Activated T-cell treated with anti-CD3 and anti-CD28 coated beads for 48 hours (primary cell): ENCODE results near the gene NDST1.

Source experiments
- DNase-seq: peaks from one replicate; pipeline ENCODE4 v3.0.0-alpha.2; 2020; ENCODE audit warnings: low read depth

The NDST1 gene

DNA sequence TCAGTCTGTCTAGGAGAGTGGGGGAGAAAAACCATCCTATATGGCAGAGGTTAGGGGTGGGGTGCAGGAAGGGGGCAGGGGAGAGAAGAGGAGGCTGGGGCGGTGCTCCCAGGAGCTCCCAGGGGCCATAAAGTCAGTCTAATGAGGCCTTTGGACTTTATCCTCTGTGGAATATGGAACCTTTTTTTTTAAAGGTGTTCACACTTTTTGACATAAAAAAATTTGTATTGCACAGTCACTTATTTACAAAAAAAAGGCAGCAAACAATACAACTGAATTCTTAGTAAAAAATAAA lies 80.6 kb downstream of the NDST1 start:
- no peak for DNase-seq

DNA sequence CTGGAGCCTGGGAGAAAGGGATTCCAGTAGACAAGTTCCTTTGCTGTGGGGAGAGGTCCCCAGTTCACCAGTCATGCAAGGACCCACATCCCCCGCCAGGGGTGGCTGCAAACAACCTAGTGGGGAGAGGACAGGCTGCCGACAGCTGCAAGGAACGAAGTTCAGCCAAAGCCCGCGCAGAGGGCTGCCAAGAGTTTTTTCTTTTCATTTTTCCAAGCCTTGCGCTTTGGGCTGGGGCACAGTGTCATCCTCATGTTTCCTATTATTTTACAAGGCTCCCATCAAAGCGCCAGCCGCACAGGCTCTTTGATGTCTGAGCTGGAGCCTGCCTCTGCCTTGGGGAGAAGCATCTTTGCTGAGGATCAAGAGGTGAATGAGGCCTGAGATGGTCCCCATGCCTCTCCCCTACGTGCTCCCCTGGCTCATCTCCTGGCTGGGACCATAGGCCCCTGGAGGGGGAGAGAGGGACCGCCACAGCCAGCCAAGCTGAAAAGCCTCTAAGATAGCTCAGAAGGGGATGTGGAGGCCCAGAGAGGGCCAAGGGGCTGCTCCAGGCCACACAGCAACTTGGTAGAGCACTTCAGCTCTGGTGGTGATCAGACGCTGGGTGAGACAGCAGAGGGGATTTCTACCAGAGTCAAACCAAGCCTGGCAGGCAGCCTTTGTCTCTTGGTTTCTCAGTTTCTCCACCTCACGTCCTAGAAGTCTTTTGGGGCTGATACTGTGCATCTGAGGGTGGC lies 82.1 kb downstream of the NDST1 start:
- no peak for DNase-seq

DNA sequence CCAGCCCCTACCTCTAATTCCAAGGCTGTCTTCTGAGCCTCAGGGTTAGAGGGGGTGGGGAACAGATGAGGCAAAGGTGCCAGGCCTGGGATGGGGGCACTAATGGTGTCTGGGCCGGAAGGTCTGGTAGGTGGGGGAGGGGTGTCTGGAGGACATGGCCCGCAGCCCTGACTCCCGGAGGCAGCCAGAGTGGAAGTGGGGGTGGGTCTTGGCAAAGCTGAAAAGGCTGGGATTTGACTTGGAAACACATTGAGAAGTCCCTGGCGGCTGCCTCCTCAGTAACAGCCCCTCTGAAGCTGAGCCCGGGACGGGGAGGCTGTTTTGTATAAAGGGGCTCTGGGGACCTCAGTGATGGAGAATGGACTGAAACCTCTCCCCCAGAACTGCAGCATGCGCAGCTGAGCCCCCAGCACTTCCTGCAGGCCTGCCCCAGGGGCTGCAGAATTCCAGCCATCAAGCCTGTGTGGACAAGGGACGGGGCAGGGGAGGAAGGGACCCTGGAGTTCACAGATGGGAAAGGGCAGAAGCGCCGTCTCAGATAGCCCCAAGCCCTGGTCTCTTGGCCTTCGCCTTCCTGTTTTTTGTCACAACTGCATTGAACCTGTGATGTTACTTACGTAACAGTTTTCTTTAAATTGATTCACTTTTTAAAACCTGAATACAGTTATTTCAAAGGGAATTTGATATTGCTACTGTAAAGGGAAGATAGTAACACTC lies 83.2 kb downstream of the NDST1 start:
- no peak for DNase-seq

DNA sequence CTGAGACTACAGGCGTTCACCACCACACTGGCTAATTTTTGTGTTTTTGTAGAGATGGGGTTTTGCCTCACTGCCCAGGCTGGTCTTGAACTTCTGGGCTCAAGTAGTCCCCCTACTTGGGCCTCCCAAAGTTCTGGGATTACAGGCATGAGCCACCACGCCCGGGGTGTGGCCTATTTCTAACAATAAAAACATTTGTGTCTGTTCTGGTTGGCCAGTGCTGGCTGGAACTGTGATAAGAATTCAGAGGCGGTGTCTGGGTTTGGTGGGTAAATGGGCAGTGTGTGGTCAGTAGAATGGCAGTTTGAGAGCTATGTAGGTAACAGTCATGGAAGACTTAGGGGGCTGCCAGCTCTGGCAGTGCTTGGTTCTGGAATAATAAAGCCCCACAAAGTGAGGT lies 85.7 kb downstream of the NDST1 start:
- DNase-seq = no peak

DNA sequence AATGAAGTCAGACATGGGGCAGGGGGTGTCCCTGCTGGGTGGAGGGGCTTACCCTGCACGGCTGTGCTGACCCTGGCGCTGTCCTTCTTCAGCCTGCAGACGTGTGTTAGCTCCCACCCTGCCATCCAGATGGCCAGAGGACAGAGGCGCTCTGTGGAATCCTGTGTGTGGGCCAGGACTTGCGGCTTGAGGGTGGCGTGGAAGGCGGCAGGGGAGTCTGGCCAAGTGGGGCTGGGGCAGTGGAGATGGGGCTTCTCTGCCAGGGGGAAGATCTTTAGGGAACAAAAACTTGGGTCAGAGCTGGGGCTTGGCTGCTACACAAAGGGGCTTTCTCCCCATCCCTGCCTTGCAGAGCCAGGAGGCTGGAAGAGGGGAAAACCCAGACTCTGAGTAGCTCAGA lies 86.1 kb downstream of the NDST1 start:
- no peak for DNase-seq

DNA sequence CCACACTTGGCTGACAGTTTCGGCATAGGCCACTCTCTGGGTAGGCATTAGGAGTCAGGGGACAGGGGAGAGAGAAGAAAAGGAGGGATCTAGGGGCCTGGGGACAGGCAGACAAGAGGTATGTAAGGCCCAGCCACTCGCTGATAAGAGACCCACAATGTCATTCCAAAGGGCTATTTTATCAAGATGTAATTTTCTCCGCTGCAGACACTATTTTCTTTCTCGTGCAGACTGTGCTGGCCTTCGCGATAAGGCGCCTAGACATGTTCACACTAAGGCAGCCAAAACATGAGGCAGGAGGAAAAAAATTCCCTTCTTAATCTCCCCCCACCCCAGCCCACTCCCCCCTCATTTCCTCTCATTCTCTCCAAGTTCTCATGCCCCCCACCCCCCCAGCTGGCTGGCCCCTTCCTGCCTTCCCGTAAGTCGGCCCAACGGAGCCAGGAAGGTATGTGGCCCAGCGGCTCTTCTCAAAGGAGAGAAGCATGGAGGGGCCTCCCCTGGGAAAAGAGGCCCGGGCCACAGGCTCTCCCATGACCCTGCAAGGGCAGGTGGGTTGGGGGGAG lies 87.6 kb downstream of the NDST1 start:
- DNase-seq = no peak

DNA sequence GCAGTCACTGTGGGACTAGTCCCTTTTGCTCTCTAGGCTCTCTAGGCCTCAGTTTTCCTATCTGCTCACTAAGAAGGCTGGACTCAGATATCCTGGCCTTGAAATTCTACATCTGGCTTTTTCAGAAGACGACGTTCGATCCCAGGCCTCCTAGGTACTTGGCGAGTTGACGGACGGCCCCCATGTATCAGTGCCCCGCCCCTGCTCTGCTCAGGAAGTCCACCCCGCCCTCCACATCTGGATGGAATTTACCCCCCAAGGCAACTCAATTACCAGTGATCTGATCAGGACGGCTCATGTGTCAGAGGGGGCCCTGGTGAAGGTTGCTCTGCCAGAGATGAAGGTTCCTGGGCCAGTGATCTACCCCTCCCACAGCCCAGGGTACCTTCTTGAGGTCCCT lies 88.4 kb downstream of the NDST1 start:
- no peak for DNase-seq

DNA sequence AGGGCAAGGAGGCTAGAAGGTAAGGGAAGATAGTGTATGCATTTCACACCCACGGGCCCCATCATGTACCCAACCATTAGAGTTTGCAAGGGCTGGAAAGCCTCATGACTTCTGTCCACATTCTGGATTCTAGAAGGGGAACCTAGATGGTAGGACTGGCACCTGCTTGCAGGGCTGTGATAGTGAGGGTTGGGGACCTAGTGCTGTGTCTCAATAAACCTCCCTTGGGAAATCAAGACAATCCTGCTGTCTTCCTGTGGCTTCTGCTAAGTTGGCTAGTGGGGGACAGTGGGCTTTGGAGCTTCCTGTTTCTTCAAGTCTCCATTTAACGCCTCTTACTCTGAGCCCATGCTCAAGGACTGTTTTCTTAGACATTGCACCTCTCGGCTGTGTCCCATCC lies 88.9 kb downstream of the NDST1 start:
- no peak for DNase-seq

DNA sequence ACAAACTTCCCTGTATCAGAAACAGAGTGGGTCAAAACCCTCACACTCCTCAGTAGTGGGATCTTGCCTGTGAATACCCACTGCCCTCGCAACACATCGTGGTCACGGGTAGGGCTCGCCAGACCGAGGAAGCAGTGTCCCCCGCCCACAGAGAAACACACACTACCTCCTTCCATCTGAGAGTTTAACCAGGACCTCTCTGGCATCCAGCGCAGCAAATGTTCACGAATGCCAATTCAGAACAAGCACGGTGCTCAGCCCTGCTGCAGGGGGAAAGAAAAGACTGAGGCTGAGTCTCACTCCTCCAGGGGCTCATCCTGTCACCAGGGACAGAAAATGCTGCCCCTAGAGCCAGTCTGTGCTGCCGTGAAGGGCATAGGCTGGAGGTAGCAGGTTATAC lies 90.1 kb downstream of the NDST1 start:
- DNase-seq = no peak

DNA sequence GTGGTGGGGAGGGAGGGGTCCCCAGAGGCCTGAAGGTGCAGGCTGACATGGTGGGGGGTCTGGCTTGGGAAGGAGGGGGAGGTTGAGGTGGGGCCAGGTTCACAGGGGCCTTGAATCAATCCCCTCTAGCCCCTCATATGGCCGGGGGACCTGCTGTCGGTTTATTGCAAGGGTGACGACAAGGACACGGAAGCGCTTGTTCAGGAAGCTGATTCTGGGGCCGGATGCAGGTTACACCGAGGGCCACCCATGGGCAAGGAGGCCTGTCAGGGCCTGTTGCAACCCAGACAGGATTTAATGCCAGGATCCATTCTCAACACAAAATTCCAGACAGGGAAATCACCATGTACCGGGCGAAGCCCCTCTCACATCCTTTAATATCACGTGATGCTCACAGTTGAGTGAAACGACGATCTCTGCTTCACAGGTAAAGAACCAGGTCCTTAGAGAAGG lies 90.9 kb downstream of the NDST1 start:
- no peak for DNase-seq

DNA sequence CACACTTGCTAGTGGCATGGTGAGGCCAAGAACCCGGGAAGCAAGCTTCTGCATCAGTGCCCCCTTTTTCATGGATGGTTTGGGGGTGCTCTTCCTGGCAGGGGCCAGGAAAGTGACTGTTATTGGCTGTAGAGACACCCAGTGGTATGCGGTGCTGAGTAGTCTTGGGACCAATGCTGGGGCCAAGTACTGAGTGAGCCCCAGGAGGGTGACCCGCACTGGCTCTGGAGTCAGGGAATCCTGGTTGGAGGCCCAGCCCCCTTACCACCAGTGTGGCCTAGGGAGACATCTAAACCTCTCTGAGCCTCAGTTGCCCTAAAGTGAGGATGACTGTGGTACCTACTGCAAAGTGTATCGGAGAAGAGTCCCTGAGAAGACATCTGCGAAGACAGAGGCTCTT lies 91.3 kb downstream of the NDST1 start:
- no peak for DNase-seq

DNA sequence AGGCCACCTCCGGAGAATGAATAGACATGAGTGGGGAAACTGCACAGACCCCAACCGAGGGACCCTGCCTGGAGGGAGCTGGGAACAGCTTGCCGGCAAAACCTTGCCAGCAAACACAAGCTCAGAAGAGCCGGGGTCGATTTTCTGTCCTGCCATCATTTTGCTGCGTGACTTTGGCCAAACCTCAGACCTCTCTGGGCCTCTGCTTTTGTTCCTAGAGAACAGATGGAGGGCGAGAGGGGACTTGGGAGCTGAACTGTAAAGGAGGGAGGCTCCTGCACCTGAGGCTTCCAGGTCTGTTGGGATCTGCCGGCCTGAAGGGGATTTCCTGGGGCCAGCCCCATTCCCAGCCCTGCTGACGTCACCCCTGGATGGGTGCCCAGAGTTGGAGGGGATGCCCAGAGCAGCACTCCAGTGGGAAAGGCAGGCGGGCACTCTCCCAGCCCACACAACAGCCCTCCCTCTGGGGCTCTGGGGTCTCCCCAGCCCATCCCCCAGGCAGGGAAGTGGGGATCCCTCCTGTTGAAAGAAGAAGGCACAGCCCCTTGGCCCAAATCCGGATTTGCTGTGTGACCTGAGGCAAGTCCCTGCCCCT lies 92.1 kb downstream of the NDST1 start:
- DNase-seq = no peak

DNA sequence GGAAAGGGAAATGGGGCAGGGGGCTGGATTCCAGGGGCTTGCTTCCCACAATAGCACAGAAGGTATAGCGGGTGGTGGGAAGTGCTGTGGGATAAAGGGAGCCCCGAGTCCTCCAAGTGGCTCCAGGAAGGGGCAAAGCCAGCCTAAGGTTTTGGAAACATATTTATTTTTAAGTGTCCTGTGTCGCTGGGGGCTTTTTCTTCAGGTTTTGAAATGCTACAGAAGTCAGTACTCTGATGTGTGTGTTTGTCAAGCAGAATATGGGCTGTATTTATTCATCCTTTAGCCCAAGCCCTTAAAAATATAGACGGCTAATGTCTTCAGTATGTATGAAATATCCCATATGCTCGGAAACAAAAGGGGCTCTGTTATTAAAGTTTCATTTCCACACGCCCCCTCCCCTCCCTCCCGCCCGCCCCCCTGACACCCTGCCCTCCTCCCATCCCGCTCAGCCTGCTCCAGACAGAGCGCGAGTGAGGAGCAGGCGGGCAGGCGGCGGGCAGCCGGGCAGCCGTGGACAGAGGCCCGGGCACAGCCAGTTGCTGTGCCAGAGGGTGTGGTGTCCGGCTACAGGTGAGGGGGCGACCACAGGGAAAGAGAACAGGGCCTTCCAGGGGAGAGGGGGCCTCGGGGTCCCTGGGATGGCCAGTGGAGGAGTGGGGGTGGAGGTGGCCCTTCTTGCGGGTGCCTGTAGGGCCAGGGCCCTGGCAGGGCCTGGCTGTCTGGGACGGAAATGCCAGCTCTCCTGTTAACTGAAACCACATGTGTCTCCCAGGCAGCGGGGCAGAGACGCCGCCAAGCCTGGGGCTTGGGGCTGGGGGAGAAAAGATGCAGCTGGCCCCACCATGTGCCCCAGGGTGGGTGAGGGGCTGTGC lies 92.9 kb downstream of the NDST1 start:
- no peak for DNase-seq

DNA sequence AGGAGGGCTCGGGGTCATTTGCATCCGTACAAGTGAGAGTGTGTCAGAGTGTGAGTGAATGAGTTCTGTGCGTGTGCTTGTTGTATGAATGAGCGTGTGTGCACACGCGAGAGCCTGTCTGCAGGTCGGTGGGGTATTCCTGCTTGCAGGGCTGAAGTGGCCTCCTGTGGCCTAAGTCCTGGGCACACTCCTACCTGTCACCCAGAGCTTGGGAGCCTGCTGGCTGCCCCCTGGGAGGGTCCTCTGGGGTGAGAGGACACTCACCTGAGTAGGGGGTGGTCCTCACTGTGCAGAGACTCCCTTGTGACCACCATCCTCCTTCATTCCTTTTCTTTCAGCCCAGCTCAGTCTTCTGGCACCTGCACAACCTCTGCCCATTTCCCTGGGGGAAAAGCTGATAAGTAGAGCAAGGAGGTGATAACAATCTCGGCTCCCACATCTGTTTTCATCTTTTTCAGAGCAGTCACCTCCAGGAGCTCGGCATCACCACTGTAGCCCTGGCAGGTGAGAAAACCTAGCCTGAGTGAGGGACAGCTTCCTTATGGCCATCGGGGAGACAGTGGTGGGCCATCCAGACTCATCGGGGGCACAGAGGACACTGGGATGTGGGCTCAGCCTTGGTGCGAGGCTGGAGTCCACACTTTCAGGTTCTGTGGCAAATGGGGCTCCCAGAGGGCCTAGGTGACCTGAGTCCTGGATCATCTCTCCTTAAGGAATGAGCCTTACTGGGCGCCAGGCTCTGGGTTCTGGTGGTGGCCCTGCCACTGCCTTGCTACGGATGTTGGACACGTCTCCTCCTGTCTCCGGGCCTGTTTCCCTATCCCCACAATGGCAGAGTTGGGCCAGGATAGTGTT lies 93.8 kb downstream of the NDST1 start:
- no peak for DNase-seq

DNA sequence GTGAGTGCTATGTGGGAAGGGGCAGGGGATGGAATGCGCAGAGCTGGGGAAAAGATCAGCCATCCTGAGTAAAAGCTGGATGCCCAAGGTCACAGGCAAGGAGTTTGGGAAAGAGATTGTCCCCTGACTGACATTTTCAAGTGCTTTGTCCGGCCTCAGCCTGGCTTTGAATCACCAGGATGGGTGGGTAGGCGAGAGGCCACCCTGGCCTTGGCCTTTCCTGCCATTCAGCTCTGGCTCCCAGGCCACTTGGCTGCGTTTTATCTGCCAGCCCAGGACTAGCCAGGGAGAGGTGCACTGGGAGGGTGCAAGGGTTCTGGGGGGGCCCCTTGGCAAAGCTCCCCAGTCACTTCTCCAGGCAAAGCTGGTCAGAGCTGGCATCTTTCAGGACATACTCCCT lies 95.1 kb downstream of the NDST1 start:
- DNase-seq = no peak

DNA sequence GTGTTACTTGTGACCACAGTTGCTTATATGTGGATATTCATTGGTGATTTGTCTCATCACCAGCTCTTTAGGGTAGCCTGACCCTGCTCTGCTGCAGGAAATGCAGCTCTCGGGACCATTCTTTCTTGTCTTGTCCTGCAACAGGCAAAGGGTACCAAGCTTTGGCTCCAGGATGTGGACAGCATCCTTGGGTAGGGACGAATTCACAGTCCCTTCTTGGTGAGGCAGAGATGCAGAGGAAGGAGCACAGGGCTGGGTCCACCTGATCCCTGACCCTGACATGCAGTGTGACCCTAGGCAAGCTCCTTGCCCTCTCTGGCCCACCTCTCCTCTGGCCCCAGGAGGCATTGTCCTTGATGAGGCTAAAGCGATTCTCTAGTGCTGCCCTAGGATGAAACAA lies 95.6 kb downstream of the NDST1 start:
- no peak for DNase-seq

DNA sequence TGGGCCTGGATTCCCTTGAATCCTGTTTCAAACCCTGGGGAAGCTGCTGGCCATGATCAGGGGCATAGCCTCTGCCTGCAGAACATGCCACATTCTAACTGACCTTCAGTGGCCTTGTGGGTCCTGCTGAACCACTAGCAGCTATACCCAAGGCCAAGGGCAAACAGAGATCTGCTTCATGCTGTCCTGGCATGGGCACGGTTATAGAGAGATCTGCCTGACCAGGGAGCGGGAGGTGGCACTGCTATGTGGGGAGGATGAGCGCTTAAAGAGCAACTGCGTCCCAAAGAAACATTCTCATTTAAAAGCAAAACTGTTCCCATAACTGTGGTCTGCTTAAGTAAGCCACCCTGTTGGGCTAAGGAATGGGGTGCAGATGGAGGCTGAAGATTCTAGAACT lies 96.1 kb downstream of the NDST1 start:
- no peak for DNase-seq

DNA sequence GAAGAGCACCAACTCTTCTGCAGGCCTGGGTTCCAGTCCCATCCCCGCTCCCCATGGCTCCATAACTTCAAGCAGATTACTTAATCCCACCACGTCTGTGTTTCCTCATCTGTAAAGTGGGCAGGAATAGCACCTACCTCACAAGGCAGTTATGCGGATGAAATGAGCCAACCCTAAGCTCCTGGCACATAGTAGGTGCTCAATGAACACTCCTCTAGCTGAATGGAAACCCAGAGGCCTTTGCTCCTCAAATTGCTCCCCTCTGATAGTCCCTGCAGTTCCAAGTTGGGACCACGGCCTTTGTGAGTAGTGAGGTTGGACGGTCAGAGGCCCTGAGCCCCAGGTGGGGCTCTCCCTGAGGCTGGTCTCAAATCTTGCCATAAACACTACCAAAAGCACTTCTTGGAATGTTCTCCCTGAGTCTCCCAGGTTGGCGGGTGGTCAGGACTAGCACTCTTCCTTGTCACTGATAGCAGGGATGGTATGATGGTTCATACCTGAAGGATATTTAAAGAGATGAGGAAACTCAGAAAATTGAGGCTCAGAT lies 97.0 kb downstream of the NDST1 start:
- DNase-seq = no peak

DNA sequence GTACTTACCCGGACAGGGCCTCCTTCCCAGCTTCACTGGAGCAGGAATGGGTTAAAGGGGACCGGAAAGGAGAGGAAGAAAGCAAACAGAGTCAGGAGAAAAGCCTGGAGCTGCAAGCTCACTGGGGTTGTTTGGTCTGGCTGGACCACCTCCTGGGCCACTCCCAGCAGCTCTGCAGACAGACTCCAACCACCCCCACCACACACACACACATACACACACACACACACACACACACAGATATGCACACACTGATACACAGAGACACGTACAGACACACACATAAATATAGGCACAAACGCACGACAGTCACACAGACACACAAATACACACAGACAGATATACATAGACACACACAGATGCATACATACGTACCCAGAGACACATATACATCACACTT lies 97.6 kb downstream of the NDST1 start:
- no peak for DNase-seq

DNA sequence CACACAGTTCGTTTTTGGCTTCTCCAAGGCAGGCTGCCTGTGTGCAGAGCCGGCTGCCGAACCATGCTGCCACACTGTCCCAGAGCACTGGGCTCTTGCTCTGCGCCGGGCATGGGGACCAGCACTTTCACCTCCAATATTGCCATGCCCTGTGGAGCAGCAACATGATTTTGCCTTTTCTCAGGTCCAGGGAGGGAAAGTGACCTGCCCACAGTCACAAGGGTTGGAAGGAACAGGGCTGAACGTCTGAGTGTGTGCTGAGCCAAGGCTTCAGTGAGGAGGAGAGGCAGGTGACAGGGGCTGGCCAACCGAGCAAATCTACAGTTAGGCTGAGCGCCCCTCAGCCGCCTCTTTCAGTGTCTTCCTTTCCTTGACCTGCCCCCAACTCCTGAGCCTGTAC lies 98.5 kb downstream of the NDST1 start:
- DNase-seq = no peak

DNA sequence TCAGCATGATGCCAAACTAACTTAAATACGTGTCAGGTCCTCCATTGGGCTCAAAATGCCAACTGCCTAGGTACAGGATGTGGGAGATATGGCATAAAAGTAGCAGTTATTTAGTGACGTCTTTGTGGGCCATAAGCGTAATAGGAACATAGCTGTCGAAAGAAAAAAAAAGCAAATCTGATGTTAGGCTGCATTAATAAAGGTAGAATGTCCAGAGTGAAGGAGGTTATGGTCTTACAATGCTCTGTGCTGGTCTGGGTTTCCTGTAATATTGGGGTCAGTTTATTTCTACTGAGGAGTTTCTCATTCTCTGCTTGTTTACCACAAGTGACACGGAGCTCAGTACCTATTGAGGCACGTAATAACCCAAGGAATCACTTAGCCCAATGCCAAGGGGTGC lies 99.2 kb downstream of the NDST1 start:
- DNase-seq = no peak
